Fibroblast of villous mesenchyme (primary cell): ENCODE data around the gene MTHFD1L. TPM values are rescaled to one million over a fixed set of nuclear protein-coding genes. Genes with fewer than 3 reads are reported as not detected.
A peak's percentile ranks its signal among the peaks of the same experiment; 100 is the strongest.

Experiments
- DNase-seq: peaks from one replicate; pipeline ENCODE4 v3.0.0-alpha.2; 2010; ENCODE audit warnings: low read depth
- H3K4me3 ChIP-seq: 2 replicates; pipeline ENCODE4 v1.5.1; 2011; ENCODE audit warnings: low read depth, mild to moderate bottlenecking, low read length
- total RNA-seq: library from RNA; depleted of rRNA; stranded (reverse); fragments of >200 nt; gene quantifications from 2 replicates; pipeline ENCODE4 v1.2.3, GENCODE V29; 2012
- TF ChIP-seq, protein P1 (sequence below): IDR thresholded peaks from 2 replicates; pipeline ENCODE4 v1.5.1; 2012; ENCODE audit warnings: low read depth, mild to moderate bottlenecking, low read length; ENCODE audit not compliant: insufficient read depth

MTHFD1L gene
- total RNA-seq, 1 donor, result 43.2 TPM

DNA sequence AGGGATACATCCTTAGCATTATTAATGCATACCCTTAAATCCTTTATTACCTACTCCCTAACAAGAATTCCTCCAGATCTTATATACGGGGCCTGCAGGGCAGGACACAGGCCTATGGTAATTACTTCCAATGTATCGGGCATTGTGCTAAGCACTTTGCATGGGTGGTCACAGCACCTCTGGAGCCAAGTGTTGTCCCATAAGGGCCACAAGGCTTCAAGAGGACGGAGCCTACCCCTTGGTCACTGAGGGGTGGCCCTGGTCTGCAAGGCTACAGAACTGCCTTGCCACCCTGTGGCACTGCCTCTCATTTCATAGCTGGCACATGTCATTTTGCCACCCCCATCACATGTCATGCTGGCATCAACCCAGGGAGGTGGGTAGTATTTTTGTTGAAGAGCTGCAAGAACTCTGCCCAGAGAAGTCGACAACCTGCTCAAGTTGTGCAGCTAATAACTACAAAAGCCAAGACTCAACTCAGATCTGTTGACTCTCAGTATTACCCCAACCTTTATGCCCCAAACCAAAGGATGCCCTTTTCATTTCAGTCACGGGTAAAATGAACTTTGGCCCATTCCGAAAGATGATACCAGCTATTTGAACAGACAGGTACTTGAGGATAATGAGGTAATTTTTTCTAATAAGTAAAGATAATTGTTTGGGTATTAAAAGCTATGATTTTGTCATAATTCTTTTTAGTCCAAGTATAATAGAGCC, 230.2 kb downstream of the MTHFD1L start:
- H3K4me3 ChIP-seq, result no peak overlapping the region
- DNase-seq, result no peak
- TF ChIP-seq, protein P1, sequence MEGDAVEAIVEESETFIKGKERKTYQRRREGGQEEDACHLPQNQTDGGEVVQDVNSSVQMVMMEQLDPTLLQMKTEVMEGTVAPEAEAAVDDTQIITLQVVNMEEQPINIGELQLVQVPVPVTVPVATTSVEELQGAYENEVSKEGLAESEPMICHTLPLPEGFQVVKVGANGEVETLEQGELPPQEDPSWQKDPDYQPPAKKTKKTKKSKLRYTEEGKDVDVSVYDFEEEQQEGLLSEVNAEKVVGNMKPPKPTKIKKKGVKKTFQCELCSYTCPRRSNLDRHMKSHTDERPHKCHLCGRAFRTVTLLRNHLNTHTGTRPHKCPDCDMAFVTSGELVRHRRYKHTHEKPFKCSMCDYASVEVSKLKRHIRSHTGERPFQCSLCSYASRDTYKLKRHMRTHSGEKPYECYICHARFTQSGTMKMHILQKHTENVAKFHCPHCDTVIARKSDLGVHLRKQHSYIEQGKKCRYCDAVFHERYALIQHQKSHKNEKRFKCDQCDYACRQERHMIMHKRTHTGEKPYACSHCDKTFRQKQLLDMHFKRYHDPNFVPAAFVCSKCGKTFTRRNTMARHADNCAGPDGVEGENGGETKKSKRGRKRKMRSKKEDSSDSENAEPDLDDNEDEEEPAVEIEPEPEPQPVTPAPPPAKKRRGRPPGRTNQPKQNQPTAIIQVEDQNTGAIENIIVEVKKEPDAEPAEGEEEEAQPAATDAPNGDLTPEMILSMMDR, result no peak

DNA sequence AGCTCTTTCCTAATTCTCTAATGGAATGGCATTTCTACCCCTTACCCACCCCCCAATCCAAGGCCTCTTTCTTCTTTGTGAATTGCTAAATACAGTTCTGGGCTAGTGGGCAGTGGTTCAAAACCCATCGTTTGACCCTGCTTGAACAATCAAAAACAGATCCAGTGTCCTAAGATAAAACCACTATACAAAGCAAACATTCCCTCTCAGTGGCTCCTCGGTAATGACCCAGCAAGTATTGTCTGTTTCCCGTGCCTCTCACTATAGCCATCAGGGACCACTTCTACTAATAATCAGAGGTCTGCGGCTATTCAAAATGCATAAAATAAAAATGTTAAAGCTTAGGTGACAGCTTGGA, 230.7 kb downstream of the MTHFD1L start:
- no peak overlapping the region for H3K4me3 ChIP-seq
- no peak for DNase-seq
- TF ChIP-seq, protein P1, result no peak

DNA sequence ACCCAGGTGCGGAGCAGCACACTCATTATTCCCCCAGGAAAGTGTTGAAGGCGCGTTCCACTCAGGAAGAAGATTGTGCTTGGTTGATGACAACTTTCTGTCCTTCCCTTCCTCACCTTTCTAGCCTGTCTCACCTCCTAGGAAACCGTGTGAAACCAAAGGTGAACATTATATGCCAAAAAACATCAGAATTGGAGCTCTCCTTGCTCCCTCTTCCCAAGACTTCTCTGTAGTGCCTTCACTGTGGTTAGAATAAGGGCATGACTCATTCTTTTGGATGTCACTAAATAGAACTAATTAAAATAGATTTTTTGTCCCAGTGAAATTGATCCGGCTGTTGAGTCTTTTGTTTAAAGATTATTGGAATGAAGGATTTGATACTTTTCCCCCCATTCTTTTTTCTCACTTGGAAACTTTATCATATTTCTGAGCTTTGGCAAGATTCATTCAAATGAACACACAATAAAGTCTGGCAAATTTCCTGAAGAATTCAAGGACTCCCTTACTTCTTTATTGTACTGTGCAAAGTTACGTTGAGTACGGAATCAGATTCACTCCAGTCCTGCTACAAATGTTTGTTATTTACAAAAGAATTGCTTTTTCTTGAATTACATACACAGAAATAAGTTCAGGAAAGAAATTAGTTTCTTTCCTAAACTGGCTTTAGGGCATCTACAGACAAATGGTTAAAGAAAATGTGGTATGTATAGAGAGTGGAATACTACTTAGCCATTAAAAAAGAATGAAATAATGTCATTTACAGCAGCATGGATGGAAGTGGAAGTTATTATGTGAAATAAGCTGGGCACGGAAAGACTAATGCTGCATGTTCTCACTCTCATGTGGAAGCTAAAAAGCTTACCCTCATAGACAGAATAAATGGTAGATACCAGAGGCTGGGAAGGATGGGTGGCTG, 231.4 kb downstream of the MTHFD1L start:
- TF ChIP-seq, protein P1, result no peak
- H3K4me3 ChIP-seq, result no peak overlapping the region
- DNase-seq, result no peak

DNA sequence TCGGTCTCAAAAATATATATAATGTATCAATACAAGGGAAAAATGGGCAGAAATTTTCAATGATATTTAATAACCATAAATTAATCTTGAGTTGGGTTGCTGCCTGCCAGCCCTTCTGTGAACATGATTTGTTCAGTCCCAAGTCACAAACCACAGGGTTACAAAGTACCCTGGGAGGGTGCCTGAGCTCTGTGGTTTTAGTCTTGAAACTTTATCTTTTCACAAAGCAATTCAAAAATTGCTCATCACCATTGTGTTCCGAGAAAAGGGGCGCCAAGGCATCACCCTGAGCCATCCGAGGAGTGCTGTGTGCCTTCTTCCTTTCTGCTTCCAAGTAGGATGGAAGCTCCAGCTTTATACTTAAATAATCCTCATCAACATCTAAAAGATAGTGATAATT, 232.7 kb downstream of the MTHFD1L start:
- DNase-seq, result no peak
- TF ChIP-seq, protein P1, result no peak
- H3K4me3 ChIP-seq, result no peak overlapping the region

DNA sequence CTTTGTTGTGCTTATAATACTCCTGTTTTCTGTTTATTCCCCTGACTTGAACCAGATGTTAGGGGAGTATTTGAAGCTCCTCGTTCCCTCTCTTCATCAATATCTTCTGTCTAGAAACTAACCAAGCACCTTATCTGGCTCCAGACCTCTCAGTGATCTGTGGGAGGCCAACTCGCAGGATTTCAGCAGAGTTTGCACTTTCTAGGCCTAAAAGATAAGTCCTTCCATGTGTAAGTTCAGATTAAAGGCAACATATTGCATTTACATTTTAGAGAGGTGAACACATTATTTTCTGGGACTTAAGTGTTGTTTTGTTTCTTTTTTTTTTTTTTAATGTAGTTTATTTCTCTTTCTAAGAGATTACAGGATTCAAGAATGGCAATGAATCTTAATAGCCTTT, 234.8 kb downstream of the MTHFD1L start:
- no peak for DNase-seq
- TF ChIP-seq, protein P1, result no peak
- H3K4me3 ChIP-seq, result no peak overlapping the region

DNA sequence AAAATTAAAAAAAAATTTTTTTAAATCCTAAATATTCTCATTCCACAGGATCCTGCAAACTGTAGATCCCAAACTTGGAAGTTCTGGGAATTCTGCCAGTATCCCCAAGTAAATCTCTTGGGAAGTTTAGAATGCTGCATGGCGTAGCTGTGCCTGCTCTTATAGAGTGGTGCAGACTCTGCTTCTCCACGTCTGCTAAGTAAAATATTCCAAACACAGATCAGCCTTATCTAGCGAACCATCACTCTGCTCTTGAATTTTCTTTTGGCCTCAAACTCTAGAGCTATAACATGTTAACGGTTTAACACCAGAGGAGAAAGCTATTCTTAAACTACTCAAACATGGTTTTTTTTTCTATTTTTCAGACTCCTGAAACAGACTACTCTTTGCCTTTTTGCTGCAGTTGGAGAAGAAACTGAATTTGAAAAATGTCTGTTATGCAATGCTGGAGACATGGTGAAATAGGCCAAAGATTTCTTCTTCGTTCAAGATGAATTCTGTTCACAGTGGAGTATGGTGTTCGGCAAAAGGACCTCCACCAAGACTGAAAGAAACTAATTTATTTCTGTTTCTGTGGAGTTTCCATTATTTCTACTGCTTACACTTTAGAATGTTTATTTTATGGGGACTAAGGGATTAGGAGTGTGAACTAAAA, 235.8 kb downstream of the MTHFD1L start:
- DNase-seq, result peak; percentile 56
- H3K4me3 ChIP-seq, result no peak overlapping the region
- TF ChIP-seq, protein P1, result no peak
